ENCODE data around the gene QSOX1.

The QSOX1 gene

GRCh38 chr1:180114396-180114945, 40.2 kb upstream of the QSOX1 start:
- TF ChIP-seq CTCF (IDR thresholded peaks at IDR 0.05; ENCODE audit: insufficient read depth, low read length, poor library complexity, severe bottlenecking) (no peak), EZH2phosphoT487 (conservative IDR thresholded peaks at IDR 0.05; ENCODE audit: low read length) (no peak)
- Histone ChIP-seq H3K4me3 (ENCODE audit: insufficient read depth, low read length, poor library complexity, severe bottlenecking) (no peak overlapping the region), H3K79me2 (ENCODE audit: insufficient read depth, low read length) (no peaks in the 10 kb centered on the region), H2AFZ (ENCODE audit: low read depth, low read length, severe bottlenecking) (no peak overlapping the region), H3K9me2 (replicated peaks; ENCODE audit: insufficient read depth, low read length) (no peaks in the 10 kb centered on the region), H4K20me1 (ENCODE audit: low read depth, low read length) (no peaks in the 10 kb centered on the region), H3K9ac (ENCODE audit: low read length) (no peak overlapping the region), H3K27me3 (ENCODE audit: low read length) (no peaks in the 10 kb centered on the region), H3K27ac (ENCODE audit: low read depth, low read length) (no peak overlapping the region), H3K9me3 (ENCODE audit: insufficient read depth, low read length) (no peaks in the 10 kb centered on the region), H3F3A (ENCODE audit: insufficient read depth) (no peaks in the 10 kb centered on the region), H3K36me3 (ENCODE audit: low read length) (peaks cover 12% of the 10 kb centered on the region; the same call in 1 of the 2 replicates), H3K4me2 (ENCODE audit: low read depth, low read length, poor library complexity, severe bottlenecking) (no peak overlapping the region)

GRCh38 chr1:180116964-180117763, 37.5 kb upstream of the QSOX1 start:
- no peaks in the 10 kb centered on the region for H3K9me3 ChIP-seq (ENCODE audit: insufficient read depth, low read length)
- H3K27ac ChIP-seq (ENCODE audit: low read depth, low read length): no peak overlapping the region
- H2AFZ ChIP-seq (ENCODE audit: low read depth, low read length, severe bottlenecking): no peak overlapping the region
- H3K27me3 ChIP-seq (ENCODE audit: low read length): no peaks in the 10 kb centered on the region
- H3K4me3 ChIP-seq (ENCODE audit: insufficient read depth, low read length, poor library complexity, severe bottlenecking): no peak overlapping the region
- TF ChIP-seq CTCF (IDR thresholded peaks at IDR 0.05; ENCODE audit: insufficient read depth, low read length, poor library complexity, severe bottlenecking): no peak
- H3K79me2 ChIP-seq (ENCODE audit: insufficient read depth, low read length): no peaks in the 10 kb centered on the region
- no peaks in the 10 kb centered on the region for H3F3A ChIP-seq (ENCODE audit: insufficient read depth)
- no peaks in the 10 kb centered on the region for H3K9me2 ChIP-seq (replicated peaks; ENCODE audit: insufficient read depth, low read length)
- no peak overlapping the region for H3K4me2 ChIP-seq (ENCODE audit: low read depth, low read length, poor library complexity, severe bottlenecking)
- H4K20me1 ChIP-seq (ENCODE audit: low read depth, low read length): no peaks in the 10 kb centered on the region
- peaks cover 3% of the 10 kb centered on the region; the same call in 1 of the 2 replicates for H3K36me3 ChIP-seq (ENCODE audit: low read length)
- no peak overlapping the region for H3K9ac ChIP-seq (ENCODE audit: low read length)

GRCh38 chr1:180117764-180118116, 36.9 kb upstream of the QSOX1 start:
- Histone ChIP-seq H3K9me3 (ENCODE audit: insufficient read depth, low read length) (no peaks in the 10 kb centered on the region), H3K4me2 (ENCODE audit: low read depth, low read length, poor library complexity, severe bottlenecking) (no peak overlapping the region), H4K20me1 (ENCODE audit: low read depth, low read length) (no peaks in the 10 kb centered on the region), H3K36me3 (ENCODE audit: low read length) (no peaks in the 10 kb centered on the region), H2AFZ (ENCODE audit: low read depth, low read length, severe bottlenecking) (no peak overlapping the region), H3K9me2 (replicated peaks; ENCODE audit: insufficient read depth, low read length) (no peaks in the 10 kb centered on the region), H3F3A (ENCODE audit: insufficient read depth) (no peaks in the 10 kb centered on the region), H3K9ac (ENCODE audit: low read length) (no peak overlapping the region), H3K27ac (ENCODE audit: low read depth, low read length) (no peak overlapping the region), H3K4me3 (ENCODE audit: insufficient read depth, low read length, poor library complexity, severe bottlenecking) (no peak overlapping the region), H3K27me3 (ENCODE audit: low read length) (no peaks in the 10 kb centered on the region), H3K79me2 (ENCODE audit: insufficient read depth, low read length) (no peaks in the 10 kb centered on the region)
- TF ChIP-seq EZH2phosphoT487 (conservative IDR thresholded peaks at IDR 0.05; ENCODE audit: low read length) (no peak), CTCF (IDR thresholded peaks at IDR 0.05; ENCODE audit: insufficient read depth, low read length, poor library complexity, severe bottlenecking) (no peak)

Measured in SU-DHL-6 (cell line).